HG02973 (cell line): ENCODE results near the gene UBE4A.
"Not testable (repeated sequence)": the region's sequence is repeated elsewhere in the genome, so short reads cannot be mapped to it uniquely, and the experiment has no call there.

Source experiments
- ATAC-seq: cut with Tn5 transposase; IDR thresholded peaks from one replicate; pipeline ENCODE4 v1.9.1; 2021; ENCODE audit warnings: moderate library complexity; ENCODE audit not compliant: unreplicated experiment

Gene UBE4A

GRCh38 chr11:118401151-118401879 is 41.9 kb downstream of the UBE4A start, which contains the start of gene ATP5MG:
ATP5MG (plus strand) TSS chr11:118401606; CDS start chr11:118401666, 60 bp downstream.
- ATAC-seq, result peak; percentile 53

DNA sequence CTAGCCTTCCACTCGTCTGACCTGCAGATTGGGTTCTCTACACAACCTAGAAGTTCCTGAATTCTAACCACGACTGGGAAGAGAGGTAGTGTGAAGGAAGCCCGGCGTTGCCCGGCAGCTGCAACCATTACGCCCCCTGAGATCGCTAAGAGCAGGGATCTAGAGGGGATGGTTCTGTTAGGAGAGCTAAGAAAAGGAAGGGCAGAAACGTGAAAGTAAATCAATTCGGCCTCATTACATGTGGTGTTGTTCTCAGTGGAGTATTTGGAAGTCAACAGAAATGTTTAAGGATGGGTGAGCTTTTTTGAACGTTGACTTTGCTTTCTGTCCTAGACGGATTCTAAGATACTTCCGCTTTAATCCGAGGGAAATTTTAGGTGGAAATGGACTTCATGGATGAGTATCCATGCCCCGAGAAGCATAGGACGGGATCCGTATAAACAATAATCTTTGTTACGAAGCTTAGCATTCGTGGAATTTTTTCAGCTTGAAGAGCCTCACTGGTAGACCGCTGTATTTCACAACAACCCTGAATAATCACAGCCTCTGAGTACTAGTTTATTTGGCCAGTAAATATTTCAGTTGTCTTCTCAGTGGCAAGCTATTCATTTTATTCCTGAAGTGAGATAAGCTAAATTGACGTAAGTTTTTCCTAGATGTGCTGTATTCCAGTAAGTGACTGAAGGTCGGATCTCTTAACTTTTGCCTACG is 42.6 kb downstream of the UBE4A start:
- ATAC-seq, result peak; percentile 6

DNA sequence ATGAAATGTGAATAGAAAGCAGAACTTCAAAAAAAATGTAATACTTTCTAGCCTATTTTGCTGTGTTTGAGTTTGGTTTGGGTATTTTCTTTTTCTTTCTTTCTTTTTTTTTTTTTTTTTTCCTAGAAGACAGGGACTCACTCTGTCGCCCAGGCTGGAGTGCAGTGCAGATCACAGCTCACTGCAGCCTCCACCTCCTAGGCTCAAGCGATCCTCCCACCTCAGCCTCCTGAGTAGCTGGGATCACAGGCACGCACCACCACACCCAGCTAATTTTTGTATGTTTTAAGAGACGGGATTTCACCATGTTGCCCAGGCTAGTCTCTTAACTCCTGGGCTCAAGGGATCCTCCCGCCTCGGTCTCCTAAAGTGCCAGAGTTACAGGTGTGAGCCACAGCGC is 43.2 kb downstream of the UBE4A start:
- ATAC-seq, result not testable (repeated sequence)

DNA sequence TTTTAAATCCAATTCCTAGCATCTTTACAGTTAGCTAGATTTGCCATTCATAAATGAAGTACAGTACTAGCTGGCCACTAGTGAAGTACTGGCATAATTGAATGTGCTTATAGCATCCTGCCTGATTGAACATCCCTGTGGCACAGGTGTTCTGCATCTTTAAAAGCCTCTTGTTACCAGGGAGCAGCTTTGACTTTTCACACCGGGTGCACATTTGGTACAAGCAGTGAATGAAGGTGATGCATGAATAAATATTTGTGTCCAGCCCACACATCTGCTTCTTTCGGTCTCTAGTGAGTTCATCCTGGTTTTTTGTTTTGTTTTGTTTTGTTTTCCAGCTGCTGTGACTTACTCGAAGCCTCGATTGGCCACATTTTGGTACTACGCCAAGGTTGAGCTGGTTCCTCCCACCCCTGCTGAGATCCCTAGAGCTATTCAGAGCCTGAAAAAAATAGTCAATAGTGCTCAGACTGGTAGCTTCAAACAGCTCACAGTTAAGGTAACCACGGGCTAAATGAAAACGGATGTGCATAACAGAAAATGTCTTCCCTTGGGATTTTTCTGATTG is 47.3 kb downstream of the UBE4A start:
- ATAC-seq, result no peak

- no peak for ATAC-seq
Measured at GRCh38 chr11:118410055-118410745, 50.8 kb downstream of the UBE4A start.

DNA sequence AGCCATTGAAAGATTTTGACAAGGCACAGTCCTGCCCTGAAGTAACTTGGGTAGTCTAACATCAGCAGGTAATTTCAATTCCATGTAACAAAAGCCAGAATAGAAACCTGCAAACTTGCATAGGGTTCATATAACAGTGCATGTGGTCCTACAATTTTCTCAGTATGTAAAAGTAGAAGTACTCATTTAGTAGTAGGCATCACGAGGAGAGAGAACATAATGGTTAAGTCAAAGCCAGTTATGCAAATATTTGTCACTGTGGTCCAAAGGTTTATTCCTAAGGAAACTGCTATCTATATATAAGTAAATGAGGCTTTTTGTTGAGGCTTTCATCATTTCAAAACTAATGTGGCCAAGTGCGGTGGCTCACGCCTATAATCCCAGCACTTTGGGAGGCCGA is 52.1 kb downstream of the UBE4A start:
- no peak for ATAC-seq

DNA sequence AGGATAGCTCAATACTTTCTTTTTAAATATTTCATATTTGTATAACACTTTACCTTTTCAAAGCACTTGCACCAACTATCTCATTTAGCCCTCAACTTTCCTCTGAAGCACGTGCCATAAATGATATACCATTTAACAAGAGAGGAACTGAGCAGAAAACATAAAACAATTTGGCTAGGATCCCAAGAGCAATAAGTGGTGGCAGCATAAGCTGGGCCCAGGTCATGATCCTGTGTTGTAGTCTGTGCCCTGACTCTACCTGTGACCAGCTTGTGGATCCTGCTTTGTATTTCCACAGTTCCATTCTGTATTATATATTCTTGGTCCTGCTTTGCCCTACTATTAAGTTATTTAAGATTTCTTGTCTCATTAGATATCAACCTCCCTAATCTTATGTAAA is 53.5 kb downstream of the UBE4A start:
- no peak for ATAC-seq

DNA sequence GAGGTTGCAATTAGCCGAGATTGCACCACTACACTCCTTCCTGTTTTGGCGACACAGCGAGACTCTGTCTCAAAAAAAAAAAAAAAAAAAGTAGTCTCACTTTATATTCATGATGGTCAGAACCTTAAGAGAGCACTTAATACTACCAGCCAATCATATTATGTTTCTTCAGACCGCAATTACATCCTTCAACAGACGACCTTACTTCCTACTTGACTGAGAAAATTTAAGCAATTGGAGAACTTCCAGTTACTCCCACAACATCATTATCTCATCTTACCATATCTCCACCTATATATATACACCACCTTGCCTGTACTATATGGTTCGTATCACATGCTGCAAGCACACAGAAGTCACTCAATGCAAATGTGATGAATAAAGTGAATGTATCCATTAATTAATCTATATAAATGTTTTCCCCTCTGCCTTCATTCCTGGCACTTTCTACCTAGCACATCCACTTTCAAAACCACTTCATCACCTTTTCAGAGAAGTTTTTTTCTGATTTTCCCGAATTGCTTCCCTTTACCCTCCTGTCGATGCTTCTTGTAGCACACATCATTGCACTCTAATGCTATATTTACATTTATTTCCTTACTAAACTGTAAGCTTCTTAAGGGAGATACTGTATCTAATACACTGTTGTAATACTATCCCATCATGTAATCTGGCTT is 55.8 kb downstream of the UBE4A start:
- ATAC-seq, result no peak

GRCh38 chr11:118415739-118416068 is 56.3 kb downstream of the UBE4A start:
- ATAC-seq, result no peak

DNA sequence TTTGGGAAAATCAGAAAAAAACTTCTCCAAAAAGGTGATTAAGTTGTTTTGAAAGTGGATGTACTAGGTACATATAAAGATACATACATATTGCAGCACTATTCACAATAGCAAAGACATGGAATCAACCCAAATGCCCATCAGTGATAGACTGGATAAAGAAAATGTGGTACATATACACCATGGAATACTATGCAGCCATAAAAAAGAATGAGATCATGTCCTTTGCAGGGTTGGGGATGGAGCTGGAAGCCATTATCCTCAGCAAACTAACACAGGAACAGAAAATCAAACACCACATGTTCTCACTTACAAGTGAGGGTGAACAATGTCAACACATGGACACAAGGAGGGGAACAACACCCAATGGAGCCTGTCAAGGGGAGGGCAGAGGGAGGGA is 57.5 kb downstream of the UBE4A start:
- not testable (repeated sequence) for ATAC-seq

- no peak for ATAC-seq
Measured at GRCh38 chr11:118417801-118418200, 58.4 kb downstream of the UBE4A start.

- ATAC-seq, result no peak
Measured at GRCh38 chr11:118418766-118419165, 59.4 kb downstream of the UBE4A start.

DNA sequence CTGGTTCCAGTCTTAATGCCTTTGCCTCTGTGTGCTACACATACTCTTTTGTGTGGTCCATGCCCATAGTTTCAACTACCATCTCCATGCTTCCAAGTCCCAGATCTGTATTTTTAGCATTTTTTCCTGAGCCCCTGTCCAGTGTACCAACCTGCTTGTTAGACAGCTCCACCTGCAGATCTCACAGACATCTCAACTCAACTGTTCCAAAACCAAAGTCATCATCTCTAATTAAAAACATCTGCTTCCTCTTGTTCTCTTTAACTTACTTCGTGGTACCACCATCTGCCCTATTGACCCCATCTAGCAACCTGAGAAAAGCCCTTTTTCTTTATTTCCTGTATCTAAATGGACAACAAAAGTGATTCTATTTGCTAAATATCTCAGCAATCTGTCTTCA is 68.3 kb downstream of the UBE4A start:
- ATAC-seq, result no peak

DNA sequence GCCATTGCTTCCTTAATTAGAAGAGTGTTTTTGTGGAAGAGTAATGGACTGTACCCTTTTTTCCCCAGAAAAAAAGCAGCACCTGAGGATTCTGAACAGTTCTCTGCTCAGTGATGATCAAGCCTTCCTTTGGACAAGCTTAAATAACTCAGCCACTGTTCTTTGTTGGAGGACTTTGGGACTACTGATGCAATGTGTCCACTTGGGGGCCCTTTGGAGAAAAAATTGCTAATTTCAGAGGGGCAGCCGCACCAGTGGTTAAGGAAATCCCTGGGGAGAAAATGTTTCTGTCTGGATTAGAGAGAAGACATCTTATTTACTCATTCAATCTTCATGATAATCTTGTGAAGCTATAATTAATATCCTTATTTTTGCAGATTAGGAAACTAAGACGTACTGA is 71.6 kb downstream of the UBE4A start:
- ATAC-seq, result no peak

DNA sequence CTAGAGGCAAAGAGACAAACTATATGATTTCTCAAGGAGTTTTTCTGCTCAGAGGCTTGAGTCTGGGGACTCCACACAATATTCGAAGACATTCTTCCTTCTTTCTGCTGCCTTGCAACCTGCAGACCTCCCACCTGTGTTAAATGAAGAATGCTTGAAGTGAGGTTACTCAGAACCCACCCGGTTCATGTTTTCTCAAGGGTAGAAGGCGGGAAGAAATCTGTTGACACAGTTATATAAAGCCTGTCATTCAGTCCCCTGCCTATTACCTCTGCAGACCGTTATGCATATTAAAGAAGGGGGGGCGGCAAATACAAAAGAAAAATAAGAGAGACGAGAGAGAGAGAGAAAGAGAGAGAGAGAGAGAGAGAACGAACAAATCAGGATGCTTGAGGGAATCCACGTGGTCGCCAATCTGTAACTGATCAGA is 74.7 kb downstream of the UBE4A start:
- ATAC-seq, result no peak

DNA sequence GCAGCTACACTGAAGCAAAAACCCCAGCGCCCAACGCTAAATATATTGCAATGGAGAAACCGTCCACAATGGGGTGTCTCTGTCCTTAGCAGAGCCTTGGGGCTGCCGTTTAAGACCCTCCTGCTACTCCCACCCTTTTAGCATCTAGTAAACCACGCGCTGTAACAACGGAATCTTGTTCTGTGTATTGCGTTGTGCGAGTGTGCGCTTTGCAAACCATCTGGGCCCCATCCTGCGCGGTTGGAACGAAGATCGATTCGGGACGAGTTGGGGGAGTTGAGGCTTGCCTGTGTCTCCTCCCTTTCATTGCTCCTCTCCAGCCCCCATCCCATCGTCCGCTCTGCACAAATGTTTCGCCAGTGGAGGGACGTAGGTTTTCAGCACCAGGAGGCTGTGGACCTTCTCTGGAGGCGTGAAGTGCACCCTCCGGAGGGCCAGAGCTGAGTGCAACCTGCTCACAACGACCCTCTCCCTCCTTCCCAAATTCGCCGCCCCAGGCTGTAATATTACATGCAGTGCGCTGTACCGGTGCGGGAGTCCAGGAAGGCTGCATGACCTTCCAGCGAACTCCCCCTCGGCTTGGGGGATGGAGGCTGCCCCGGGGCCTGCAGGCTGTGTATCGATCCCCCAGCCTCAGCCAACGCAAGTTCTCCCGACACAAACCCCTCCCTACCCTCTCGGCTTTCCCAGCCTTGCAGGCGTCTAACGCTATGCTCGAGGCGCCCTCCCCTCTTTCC is 75.3 kb downstream of the UBE4A start:
- ATAC-seq, result no peak

GRCh38 chr11:118435290-118435892 is 76.0 kb downstream of the UBE4A start:
- peak; percentile 5 for ATAC-seq

GRCh38 chr11:118435893-118436624 is 76.7 kb downstream of the UBE4A start, which contains the start of gene KMT2A:
KMT2A (plus strand) TSS chr11:118436492; CDS start chr11:118436513, 21 bp downstream.
- peak; percentile 38 for ATAC-seq

DNA sequence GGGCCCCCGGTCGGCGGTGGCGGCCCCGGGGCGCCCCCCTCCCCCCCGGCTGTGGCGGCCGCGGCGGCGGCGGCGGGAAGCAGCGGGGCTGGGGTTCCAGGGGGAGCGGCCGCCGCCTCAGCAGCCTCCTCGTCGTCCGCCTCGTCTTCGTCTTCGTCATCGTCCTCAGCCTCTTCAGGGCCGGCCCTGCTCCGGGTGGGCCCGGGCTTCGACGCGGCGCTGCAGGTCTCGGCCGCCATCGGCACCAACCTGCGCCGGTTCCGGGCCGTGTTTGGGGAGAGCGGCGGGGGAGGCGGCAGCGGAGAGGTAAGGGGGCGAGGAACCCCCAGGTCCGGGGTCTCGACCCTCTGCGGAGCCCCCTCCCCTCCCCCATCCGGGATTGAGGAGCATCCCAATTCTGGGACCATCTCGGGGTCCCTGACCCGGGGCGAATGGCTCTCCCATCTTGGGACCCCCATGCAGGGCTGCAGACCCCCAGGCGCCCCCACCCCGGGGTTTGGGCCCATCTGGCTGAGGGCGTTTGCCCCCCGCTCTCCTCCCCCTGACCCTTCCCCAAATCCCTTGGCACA is 77.3 kb downstream of the UBE4A start:
- peak; percentile 11 for ATAC-seq
